ENCODE measurements around the gene EPHA8. TPM values are rescaled to one million over a fixed set of nuclear protein-coding genes. Genes with fewer than 3 reads are reported as not detected.

EPHA8 gene
- total RNA-seq, 1 donor from 2014 or later, result not detected

DNA sequence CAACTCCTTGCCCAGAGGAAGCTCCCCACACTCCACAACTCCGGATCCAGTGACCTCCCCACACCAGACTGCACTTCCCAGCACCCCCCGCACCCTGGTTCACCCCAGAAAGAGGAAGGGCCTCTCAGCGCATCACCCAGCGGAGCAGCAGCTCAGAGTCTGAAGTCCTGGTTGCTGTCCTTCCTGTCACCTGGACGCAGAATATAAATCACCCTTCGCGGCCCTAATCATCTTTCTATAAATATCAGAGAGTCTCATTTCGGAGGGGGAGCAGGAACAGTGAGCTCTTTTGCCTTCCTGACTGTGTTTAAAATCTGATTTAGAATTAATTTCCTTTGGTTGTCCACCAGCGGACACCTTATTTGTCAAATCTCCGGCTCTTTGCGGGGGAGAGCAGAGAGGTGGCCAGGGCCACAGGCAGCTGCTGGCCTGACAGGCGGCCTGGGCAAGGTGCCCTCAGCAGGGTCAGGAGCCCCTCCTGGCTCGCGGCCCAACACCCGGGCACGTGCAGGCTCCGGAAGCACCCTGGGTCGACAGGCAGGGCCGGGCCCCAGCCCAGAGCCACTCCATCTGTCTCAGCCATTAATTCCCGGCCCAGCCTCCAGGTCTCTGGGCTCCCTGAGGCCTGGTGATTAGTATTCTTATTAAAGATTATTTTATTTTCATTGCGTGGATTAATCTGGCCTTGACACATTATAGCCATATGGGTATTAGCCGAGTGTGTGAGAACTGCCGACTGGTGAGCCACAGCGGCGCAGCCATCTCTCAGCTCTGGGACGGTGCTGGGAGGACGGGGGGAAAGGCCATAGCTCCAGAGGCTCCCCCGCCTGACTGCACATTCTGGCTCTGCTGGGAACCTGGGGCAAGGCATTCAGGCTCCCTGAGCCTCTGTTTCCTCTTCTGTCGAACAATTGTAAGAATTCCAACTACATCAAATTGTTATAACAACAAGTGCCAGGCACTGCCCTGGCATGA, 19.7 kb downstream of the EPHA8 start:
- no peaks in the 10 kb centered on the region for H3K36me3 Mint-ChIP-seq
- no peaks in the 10 kb centered on the region for H3K4me1 Mint-ChIP-seq
- H3K4me3 Mint-ChIP-seq, result no peak overlapping the region
- no peak for DNase-seq (ENCODE audit: low spot score in 2 of 2, unreplicated experiment in 2 of 2)
- H3K27ac Mint-ChIP-seq, result no peak overlapping the region
- TF ChIP-seq, protein P1, sequence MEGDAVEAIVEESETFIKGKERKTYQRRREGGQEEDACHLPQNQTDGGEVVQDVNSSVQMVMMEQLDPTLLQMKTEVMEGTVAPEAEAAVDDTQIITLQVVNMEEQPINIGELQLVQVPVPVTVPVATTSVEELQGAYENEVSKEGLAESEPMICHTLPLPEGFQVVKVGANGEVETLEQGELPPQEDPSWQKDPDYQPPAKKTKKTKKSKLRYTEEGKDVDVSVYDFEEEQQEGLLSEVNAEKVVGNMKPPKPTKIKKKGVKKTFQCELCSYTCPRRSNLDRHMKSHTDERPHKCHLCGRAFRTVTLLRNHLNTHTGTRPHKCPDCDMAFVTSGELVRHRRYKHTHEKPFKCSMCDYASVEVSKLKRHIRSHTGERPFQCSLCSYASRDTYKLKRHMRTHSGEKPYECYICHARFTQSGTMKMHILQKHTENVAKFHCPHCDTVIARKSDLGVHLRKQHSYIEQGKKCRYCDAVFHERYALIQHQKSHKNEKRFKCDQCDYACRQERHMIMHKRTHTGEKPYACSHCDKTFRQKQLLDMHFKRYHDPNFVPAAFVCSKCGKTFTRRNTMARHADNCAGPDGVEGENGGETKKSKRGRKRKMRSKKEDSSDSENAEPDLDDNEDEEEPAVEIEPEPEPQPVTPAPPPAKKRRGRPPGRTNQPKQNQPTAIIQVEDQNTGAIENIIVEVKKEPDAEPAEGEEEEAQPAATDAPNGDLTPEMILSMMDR (IDR thresholded peaks at IDR 0.05; ENCODE audit: unreplicated experiment), result no peak
- peaks cover 11% of the 10 kb centered on the region for H3K27me3 Mint-ChIP-seq (ENCODE audit: low read depth)
- H3K9me3 Mint-ChIP-seq, result peaks cover 5% of the 10 kb centered on the region

DNA sequence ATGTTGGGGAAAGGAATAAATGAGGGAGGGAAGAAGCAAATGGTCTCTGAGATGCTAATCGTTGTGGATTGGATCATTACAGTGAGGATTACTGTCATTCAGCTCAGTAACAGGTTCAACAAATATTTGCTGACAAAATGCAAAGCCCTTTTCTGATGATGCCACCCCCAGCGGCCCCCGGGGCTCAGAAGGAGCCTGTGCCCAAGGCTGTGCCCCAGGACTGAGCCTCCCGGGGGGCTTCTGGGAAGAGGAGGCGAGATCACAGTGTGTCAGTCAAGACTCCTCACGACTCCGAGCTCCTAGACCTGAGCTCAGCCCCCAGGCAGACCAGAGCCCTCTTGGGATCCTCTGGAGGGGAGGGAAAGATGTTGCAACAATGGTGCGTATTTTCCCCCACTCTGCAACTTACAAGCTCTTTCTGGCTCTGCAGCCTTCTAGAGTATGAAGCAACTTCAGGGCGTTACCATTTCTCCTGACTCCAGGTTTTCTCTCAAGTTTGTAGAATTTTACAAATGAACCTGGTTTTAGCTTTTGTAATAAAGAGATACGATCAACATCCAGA, 20.8 kb downstream of the EPHA8 start:
- no peaks in the 10 kb centered on the region for H3K36me3 Mint-ChIP-seq
- TF ChIP-seq, protein P1 (IDR thresholded peaks at IDR 0.05; ENCODE audit: unreplicated experiment), result no peak
- H3K4me3 Mint-ChIP-seq, result no peak overlapping the region
- H3K27me3 Mint-ChIP-seq (ENCODE audit: low read depth), result peaks cover 13% of the 10 kb centered on the region
- H3K27ac Mint-ChIP-seq, result no peak overlapping the region
- no peaks in the 10 kb centered on the region for H3K4me1 Mint-ChIP-seq
- no peak for DNase-seq (ENCODE audit: low spot score in 2 of 2, unreplicated experiment in 2 of 2)
- no peaks in the 10 kb centered on the region for H3K9me3 Mint-ChIP-seq

DNA sequence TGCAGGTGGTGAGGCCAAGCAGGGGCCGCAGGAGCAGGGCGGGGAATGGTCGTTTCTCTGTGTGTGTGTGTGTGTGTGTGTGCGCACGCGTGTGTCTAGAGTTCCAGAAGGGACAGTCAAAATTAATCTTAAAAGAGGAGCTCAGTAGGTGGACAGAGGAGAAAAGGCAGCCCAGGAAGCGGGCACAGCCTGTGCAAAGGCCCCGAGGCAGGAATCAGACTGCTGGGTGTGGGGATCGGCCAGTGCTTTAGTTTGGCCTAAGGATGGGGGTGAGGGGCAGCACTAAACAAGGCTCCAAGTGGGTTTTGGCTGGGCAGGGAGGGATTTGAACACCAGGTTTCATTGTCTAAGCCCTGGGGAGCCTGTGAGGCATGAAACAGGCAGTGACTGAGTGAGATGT, 21.7 kb downstream of the EPHA8 start:
- H3K4me1 Mint-ChIP-seq, result no peaks in the 10 kb centered on the region
- TF ChIP-seq, protein P1 (IDR thresholded peaks at IDR 0.05; ENCODE audit: unreplicated experiment), result no peak
- H3K4me3 Mint-ChIP-seq, result no peak overlapping the region
- H3K36me3 Mint-ChIP-seq, result no peaks in the 10 kb centered on the region
- H3K27me3 Mint-ChIP-seq (ENCODE audit: low read depth), result peaks cover 19% of the 10 kb centered on the region
- H3K9me3 Mint-ChIP-seq, result no peaks in the 10 kb centered on the region
- DNase-seq (ENCODE audit: low spot score in 2 of 2, unreplicated experiment in 2 of 2), result no peak
- H3K27ac Mint-ChIP-seq, result no peak overlapping the region

DNA sequence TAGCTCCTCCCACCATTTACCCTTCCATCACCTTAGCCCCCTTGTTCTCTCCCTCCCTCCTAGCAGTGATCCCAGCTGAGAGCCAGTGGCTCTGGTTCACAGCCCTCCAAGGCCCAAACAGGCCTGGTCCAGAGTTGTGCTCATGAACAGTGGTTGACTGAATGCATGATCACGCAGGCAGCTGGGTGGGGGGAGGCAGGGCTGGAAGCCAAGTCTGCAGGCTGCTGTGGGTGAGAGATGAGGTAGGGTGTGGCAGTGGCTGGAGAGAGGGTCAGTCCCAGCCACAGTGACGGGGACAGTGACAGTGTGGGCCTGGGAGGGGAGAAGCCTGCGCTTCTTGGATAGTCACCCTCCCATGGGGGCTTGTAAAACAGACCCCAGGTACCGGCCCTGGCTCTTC, 22.2 kb downstream of the EPHA8 start:
- Mint-ChIP-seq H3K27ac (no peak overlapping the region), H3K4me1 (no peaks in the 10 kb centered on the region), H3K9me3 (no peaks in the 10 kb centered on the region), H3K4me3 (no peak overlapping the region), H3K27me3 (ENCODE audit: low read depth) (peaks cover 22% of the 10 kb centered on the region), H3K36me3 (no peaks in the 10 kb centered on the region)
- TF ChIP-seq, protein P1 (IDR thresholded peaks at IDR 0.05; ENCODE audit: unreplicated experiment), result no peak
- no peak for DNase-seq (ENCODE audit: low spot score in 2 of 2, unreplicated experiment in 2 of 2)

DNA sequence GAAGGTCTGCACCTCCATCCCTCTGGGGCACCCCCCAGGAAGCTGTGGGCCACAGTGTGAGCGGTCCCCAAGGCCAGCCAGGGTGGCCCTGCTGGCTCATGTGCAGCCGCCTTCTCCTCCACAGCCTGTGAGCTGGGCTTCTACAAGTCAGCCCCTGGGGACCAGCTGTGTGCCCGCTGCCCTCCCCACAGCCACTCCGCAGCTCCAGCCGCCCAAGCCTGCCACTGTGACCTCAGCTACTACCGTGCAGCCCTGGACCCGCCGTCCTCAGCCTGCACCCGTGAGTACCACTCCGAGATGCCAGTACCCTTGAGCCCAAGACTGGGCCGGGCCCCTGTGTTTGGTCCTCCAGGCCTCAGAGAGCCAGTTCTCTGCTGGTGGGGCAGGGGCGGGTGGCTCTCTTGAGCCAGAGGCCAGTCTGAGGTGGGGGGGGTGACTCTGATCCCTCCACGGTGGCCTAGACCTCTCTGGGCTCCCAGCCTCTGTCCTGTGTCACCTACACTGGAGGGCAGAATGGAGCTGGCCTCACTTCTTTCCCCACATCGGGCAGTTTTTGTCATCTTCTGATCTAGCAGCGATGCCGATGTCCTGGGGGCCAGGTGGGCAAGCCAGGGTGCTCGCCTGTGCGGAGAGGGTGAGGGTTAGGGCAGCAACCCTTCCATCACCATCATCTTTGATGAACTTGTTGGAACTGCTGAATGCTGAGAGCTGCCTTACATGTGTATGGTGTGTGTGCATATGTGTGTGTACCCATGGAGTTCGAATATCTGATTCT, 23.3 kb downstream of the EPHA8 start:
- Mint-ChIP-seq H3K27ac (no peak overlapping the region), H3K4me3 (no peak overlapping the region), H3K36me3 (no peaks in the 10 kb centered on the region), H3K27me3 (ENCODE audit: low read depth) (peaks cover 32% of the 10 kb centered on the region), H3K9me3 (no peaks in the 10 kb centered on the region), H3K4me1 (no peaks in the 10 kb centered on the region)
- no peak for DNase-seq (ENCODE audit: low spot score in 2 of 2, unreplicated experiment in 2 of 2)
- TF ChIP-seq, protein P1 (IDR thresholded peaks at IDR 0.05; ENCODE audit: unreplicated experiment), result no peak
